BLaER1 treated with 17β-estradiol and CSF1 and Interleukin-3, amounts not matched to agents 10 nM and 100 nM (cell line): ENCODE results near the gene DLGAP1.

Experiments used
- H3K27ac ChIP-seq, 11 experiments: shearing (Covaris generic); formaldehyde crosslinking; 2 replicates each; pipeline ENCODE4 v1.8.1; 2022
- H3K27me3 ChIP-seq, 11 experiments: shearing (Covaris generic); formaldehyde crosslinking; 2 replicates each; pipeline ENCODE4 v1.8.1; 2022
- H3K36me3 ChIP-seq, 11 experiments: shearing (Covaris generic); formaldehyde crosslinking; 2 replicates each; pipeline ENCODE4 v1.8.1; 2022
- H3K4me1 ChIP-seq, 10 experiments: shearing (Covaris generic); formaldehyde crosslinking; 2 replicates each; pipeline ENCODE4 v1.8.1; 2022
- H3K4me2 ChIP-seq, 11 experiments: shearing (Covaris generic); formaldehyde crosslinking; 2 replicates each; pipeline ENCODE4 v1.8.1; 2022
- H3K4me3 ChIP-seq, 10 experiments: shearing (Covaris generic); formaldehyde crosslinking; 2 replicates each; pipeline ENCODE4 v1.8.1; 2022
- H3K9ac ChIP-seq, 11 experiments: shearing (Covaris generic); formaldehyde crosslinking; 2 replicates each; pipeline ENCODE4 v1.8.1; 2022
- H3K9me3 ChIP-seq, 11 experiments: shearing (Covaris generic); formaldehyde crosslinking; replicated peaks in 1 of 11; 2 replicates each; pipeline ENCODE4 v1.8.1; 2022
- H4K20me1 ChIP-seq, 11 experiments: shearing (Covaris generic); formaldehyde crosslinking; 2 replicates each; pipeline ENCODE4 v1.8.1; 2022
- Cebpa-rat ChIP-seq, 11 experiments: shearing (Covaris generic); IDR thresholded peaks; 2 replicates each; pipeline ENCODE4 v1.8.1; 2022

Gene DLGAP1

DNA sequence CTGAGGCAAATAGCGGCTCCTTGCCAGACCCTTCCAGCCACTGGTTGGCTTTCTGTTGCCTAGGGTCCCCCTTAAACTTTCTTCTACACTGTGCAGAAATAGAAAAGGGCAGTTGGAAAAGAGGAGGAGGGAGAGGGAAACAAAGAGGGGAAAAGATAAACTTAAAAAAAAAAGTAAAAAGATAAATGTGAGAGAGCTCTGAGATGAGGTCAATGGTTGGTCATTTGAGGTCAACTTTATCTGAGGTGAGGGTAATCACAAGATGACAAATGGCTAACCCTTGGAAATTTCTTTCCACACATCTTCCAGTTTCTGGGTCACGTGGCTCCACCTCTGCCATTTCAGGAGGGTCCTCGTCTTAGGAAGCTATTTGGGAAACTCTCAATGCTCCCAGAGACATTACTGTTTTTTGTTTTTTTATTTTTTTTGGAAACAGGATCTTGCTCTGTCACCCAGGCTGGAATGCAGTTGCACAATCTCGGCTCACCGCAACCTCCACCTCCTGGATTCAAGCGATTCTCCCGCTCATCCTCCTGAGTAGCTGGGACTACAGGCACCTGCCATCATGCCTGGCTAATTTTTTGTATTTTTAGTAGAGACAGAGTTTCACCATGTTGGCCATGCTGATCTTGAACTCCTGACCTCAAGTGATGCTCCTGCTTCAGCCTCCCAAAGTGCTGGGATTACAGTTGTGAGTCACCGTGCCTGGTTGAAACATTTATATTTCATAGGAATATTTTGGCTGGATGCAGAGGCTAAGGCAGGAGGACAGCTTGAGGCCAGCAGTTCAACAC, 805.3 kb downstream of the DLGAP1 start:
- no peaks in the 10 kb centered on the region for H3K36me3 ChIP-seq
- H3K4me3 ChIP-seq: no peak overlapping the region
- TF ChIP-seq Cebpa-rat (IDR thresholded peaks at IDR 0.05): 0 out of 22 replicates have a peak, but pooled peaks of 1 of the 11 experiments have one; percentile 16
- no peaks in the 10 kb centered on the region for H3K27me3 ChIP-seq
- H3K4me2 ChIP-seq: no peak overlapping the region
- no peaks in the 10 kb centered on the region for H4K20me1 ChIP-seq
- no peak overlapping the region for H3K9ac ChIP-seq
- H3K4me1 ChIP-seq: peaks cover 0 to 31% (median 16%) of the 10 kb centered on the region in 10 experiments; a peak in 15 of 20 replicates
- no peak overlapping the region for H3K27ac ChIP-seq
- H3K9me3 ChIP-seq: no peaks in the 10 kb centered on the region; a peak in 1 of 22 replicates

- no peak overlapping the region for H3K4me3 ChIP-seq
- H3K9ac ChIP-seq: no peak overlapping the region
- H3K4me1 ChIP-seq: peaks cover 0 to 25% (median 16%) of the 10 kb centered on the region in 10 experiments; a peak in 15 of 20 replicates
- no peak overlapping the region for H3K4me2 ChIP-seq
- TF ChIP-seq Cebpa-rat (IDR thresholded peaks at IDR 0.05): no peak
- H3K27ac ChIP-seq: no peak overlapping the region
- no peaks in the 10 kb centered on the region; a peak in 1 of 22 replicates for H3K9me3 ChIP-seq
- H3K36me3 ChIP-seq: no peaks in the 10 kb centered on the region
- no peaks in the 10 kb centered on the region for H3K27me3 ChIP-seq
- H4K20me1 ChIP-seq: no peaks in the 10 kb centered on the region
Measured at GRCh38 chr18:3649135-3649632, 805.9 kb downstream of the DLGAP1 start.

DNA sequence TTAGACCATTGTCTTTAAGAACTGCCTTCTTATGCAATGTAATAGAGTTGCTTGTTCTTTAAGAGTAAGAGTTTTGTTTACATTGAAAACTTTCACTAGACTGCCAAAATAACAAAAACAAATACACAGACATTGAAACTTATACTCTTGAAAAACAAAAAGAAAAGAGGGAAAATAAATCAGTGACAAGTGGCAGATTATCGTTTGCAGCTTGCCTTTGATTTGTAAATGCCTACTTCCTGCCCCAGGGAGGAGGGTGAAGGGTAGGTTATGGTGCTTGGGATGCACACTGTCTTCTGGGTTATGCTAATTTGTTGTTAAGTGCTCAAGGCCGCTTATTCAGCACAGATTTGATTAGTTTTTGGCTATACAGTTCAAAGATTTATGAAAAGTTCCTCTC, 806.5 kb downstream of the DLGAP1 start:
- Histone ChIP-seq H3K4me1 (peaks cover 0 to 20% (median 16%) of the 10 kb centered on the region in 10 experiments; a peak in 15 of 20 replicates), H3K4me3 (no peak overlapping the region), H3K27ac (no peak overlapping the region), H3K27me3 (no peaks in the 10 kb centered on the region), H3K4me2 (no peak overlapping the region), H3K9me3 (no peaks in the 10 kb centered on the region; a peak in 1 of 22 replicates), H3K9ac (no peak overlapping the region), H3K36me3 (no peaks in the 10 kb centered on the region), H4K20me1 (no peaks in the 10 kb centered on the region)
- TF ChIP-seq Cebpa-rat (IDR thresholded peaks at IDR 0.05): no peak

DNA sequence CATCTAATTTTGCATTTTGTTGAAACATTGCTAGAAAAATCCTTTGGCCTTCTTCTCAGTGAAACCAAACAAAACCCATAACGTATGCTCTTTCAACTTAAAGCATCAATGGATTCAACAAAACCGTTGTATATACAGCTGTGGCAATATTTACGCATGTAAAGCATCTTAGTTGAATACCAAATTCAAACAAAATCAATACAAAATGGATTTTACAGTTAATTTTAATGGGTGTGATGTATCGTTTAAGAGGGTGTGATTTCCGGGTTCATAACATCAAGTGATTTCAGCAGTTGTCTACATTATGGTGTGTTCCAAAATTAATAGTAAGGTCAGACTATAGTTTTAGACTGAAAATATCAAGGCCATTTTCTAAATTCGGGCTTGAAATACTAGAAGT, 806.9 kb downstream of the DLGAP1 start:
- no peak overlapping the region for H3K27ac ChIP-seq
- H3K36me3 ChIP-seq: no peaks in the 10 kb centered on the region
- TF ChIP-seq Cebpa-rat (IDR thresholded peaks at IDR 0.05): no peak
- no peak overlapping the region for H3K4me3 ChIP-seq
- H3K9ac ChIP-seq: no peak overlapping the region
- no peaks in the 10 kb centered on the region for H4K20me1 ChIP-seq
- no peaks in the 10 kb centered on the region for H3K27me3 ChIP-seq
- no peak overlapping the region for H3K4me2 ChIP-seq
- peaks cover 0 to 15% (median 14%) of the 10 kb centered on the region in 10 experiments; a peak in 15 of 20 replicates for H3K4me1 ChIP-seq
- no peaks in the 10 kb centered on the region; a peak in 1 of 22 replicates for H3K9me3 ChIP-seq

- TF ChIP-seq Cebpa-rat (IDR thresholded peaks at IDR 0.05): no peak
- Histone ChIP-seq H3K4me1 (peaks cover 0 to 10% (median 8%) of the 10 kb centered on the region in 10 experiments; a peak in 15 of 20 replicates), H3K27me3 (no peaks in the 10 kb centered on the region), H3K4me2 (no peak overlapping the region), H3K27ac (no peak overlapping the region), H3K9me3 (no peaks in the 10 kb centered on the region; a peak in 1 of 22 replicates), H4K20me1 (no peaks in the 10 kb centered on the region), H3K9ac (no peak overlapping the region), H3K36me3 (no peaks in the 10 kb centered on the region), H3K4me3 (no peak overlapping the region)
Measured at GRCh38 chr18:3647636-3648035, 807.5 kb downstream of the DLGAP1 start.

GRCh38 chr18:3645384-3646156, 809.5 kb downstream of the DLGAP1 start:
- Histone ChIP-seq H3K27ac (no peak overlapping the region), H3K9ac (no peak overlapping the region)

DNA sequence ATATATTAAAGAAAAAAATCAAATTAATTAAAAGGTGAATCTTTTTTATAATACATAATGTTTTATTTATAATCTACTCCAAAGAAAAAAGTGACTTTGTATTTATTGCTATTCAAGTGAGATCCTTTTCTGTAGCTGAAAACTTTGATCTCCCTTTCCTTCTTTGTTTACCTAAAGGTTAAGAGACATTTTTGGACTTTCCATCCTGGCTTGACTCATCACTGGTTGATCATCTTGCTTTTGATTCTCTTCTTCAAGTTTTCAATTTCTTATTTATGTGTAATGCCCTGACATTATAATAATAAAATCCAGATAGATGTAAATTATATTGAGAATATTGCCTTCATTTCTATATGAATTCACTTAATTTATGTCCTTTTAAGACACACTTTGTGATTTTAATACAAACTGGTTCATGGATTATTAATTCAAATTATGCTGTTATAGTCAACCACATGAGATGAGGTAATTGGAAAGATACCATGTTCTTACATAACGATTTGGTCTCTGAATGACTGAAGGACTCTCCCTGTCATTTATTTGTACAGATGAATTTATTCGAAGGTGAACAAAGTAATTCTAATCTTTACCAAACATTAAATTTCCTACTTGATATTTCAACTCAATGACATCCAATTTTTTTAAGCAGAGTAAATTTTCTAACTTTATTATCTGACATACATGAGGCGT, 820.7 kb downstream of the DLGAP1 start:
- no peak overlapping the region for H3K9ac ChIP-seq
- no peak for TF ChIP-seq Cebpa-rat (IDR thresholded peaks at IDR 0.05)
- H3K4me2 ChIP-seq: no peak overlapping the region
- no peaks in the 10 kb centered on the region for H3K4me1 ChIP-seq
- H3K36me3 ChIP-seq: no peaks in the 10 kb centered on the region
- no peak overlapping the region for H3K27ac ChIP-seq
- H3K27me3 ChIP-seq: no peaks in the 10 kb centered on the region
- no peak overlapping the region for H3K4me3 ChIP-seq
- no peaks in the 10 kb centered on the region for H4K20me1 ChIP-seq
- H3K9me3 ChIP-seq: no peaks in the 10 kb centered on the region

More at GRCh38 chr18:3645384-3646156, 809.5 kb downstream of the DLGAP1 start:
- Histone ChIP-seq H3K9me3 (no peaks in the 10 kb centered on the region), H3K4me2 (no peak overlapping the region), H3K4me3 (no peak overlapping the region), H3K27me3 (no peaks in the 10 kb centered on the region), H3K4me1 (no peaks in the 10 kb centered on the region; a peak in 1 of 20 replicates), H4K20me1 (no peaks in the 10 kb centered on the region), H3K36me3 (no peaks in the 10 kb centered on the region)
- TF ChIP-seq Cebpa-rat (IDR thresholded peaks at IDR 0.05): no peak

DNA sequence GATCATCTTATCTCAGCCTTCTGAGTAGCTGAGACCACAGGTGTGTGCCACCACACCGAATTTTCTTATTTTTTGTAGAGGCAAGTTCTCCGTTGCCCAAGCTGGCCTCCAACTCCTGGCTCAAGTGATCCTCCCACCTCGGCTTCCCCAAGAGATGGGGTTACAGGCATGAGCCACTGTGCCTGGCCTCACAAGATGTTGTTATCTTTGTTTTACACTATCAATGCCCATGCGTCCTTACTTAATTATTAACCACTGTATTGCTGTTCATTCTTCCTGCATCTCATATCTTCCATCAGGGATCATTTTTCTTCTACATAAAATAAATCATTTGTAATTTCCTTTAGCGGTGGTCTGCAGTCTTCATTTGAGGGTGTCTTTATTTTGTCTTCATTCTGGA, 823.2 kb downstream of the DLGAP1 start:
- Histone ChIP-seq H4K20me1 (no peaks in the 10 kb centered on the region), H3K36me3 (no peaks in the 10 kb centered on the region), H3K4me3 (no peak overlapping the region), H3K9me3 (no peaks in the 10 kb centered on the region), H3K4me1 (no peaks in the 10 kb centered on the region; a peak in 2 of 20 replicates), H3K27me3 (no peaks in the 10 kb centered on the region), H3K9ac (no peak overlapping the region), H3K27ac (no peak overlapping the region), H3K4me2 (no peak overlapping the region)
- no peak for TF ChIP-seq Cebpa-rat (IDR thresholded peaks at IDR 0.05)

- TF ChIP-seq Cebpa-rat (IDR thresholded peaks at IDR 0.05): no peak
- no peak overlapping the region for H3K27ac ChIP-seq
Measured at GRCh38 chr18:3626929-3627458, 828.1 kb downstream of the DLGAP1 start.

More at GRCh38 chr18:3626929-3627458, 828.1 kb downstream of the DLGAP1 start:
- no peaks in the 10 kb centered on the region for H3K27me3 ChIP-seq
- no peak overlapping the region for H3K4me2 ChIP-seq
- no peaks in the 10 kb centered on the region for H3K36me3 ChIP-seq
- no peak overlapping the region for H3K4me3 ChIP-seq
- H3K9ac ChIP-seq: no peak overlapping the region
- H3K4me1 ChIP-seq: peaks cover 14 to 37% (median 18%) of the 10 kb centered on the region in 10 experiments
- H4K20me1 ChIP-seq: no peaks in the 10 kb centered on the region
- H3K9me3 ChIP-seq: no peaks in the 10 kb centered on the region
